Activated naive CD8-positive, alpha-beta T cell treated with anti-CD3 and anti-CD28 coated beads, Interleukin-2, amount 10 ng/mL, durations not matched to agents 7 days and 5 days (primary cell): ENCODE results near the gene DAZAP2. TPM values are rescaled to one million over a fixed set of nuclear protein-coding genes. Genes with fewer than 3 reads are reported as not detected.
A peak's percentile ranks its signal among the peaks of the same experiment; 100 is the strongest.
"Not testable (repeated sequence)": the region's sequence is repeated elsewhere in the genome, so short reads cannot be mapped to it uniquely, and the experiment has no call there.

Source experiments
- ATAC-seq: fragments of 150-1000 bp; cut with Tn5 transposase; one replicate; pipeline ENCODE4 v1.10.0; 2021; ENCODE audit warnings: low read depth, moderate library complexity
- POLR2A ChIA-PET: fragments of 350-600 bp; sonication (Branson Sonifier 250); formaldehyde crosslinking; loops from one replicate; lab custom pipeline; 2021; ENCODE audit warnings: antibody characterized with exemption; lab: Charles Lee
- DNase-seq: peaks from one replicate; pipeline ENCODE4 v3.0.0; 2021
- H3K27ac Mint-ChIP-seq: one replicate; pipeline ENCODE4 v1.8.0; 2022; ENCODE audit warnings: mild to moderate bottlenecking, mixed read lengths
- H3K27me3 Mint-ChIP-seq: one replicate; pipeline ENCODE4 v1.8.0; 2022; ENCODE audit warnings: mild to moderate bottlenecking, moderate library complexity, mixed read lengths
- H3K36me3 Mint-ChIP-seq: one replicate; pipeline ENCODE4 v1.8.0; 2021; ENCODE audit warnings: mild to moderate bottlenecking, mixed read lengths
- H3K4me1 Mint-ChIP-seq: one replicate; pipeline ENCODE4 v1.8.0; 2021; ENCODE audit warnings: mixed read lengths
- H3K4me3 Mint-ChIP-seq: one replicate; pipeline ENCODE4 v1.8.0; 2022; ENCODE audit warnings: mild to moderate bottlenecking, moderate library complexity, mixed read lengths
- H3K9me3 Mint-ChIP-seq: one replicate; pipeline ENCODE4 v1.8.0; 2021; ENCODE audit warnings: mixed read lengths
- total RNA-seq, 2 experiments: library from RNA; stranded (reverse); gene quantifications; one replicate each; pipeline ENCODE4 v1.2.3, GENCODE V29; 2021

Gene DAZAP2
- total RNA-seq, 2 experiments from 2014 or later: 237 to 249 TPM

DNA sequence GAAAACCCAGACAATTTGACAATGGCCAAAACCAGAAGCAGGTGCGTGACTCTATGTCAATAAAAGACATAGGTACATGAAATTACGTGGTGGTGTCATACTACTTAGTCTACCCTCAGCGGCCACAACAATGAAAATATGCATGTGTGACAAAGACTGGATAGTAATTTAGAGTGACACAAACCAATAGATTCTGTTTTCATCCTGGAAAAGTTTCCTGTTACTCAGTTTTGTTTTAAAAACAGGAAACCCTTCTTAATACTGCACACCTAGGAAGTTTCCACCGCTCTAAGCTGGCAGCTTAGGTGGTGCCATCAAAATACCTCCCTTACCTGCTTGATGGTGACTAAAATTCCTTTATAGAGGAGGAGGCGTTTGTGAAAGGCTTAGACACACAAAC is 35.9 kb upstream of the DAZAP2 start:
- H3K27me3 Mint-ChIP-seq: no peaks in the 10 kb centered on the region
- no peaks in the 10 kb centered on the region for H3K36me3 Mint-ChIP-seq
- no peaks in the 10 kb centered on the region for H3K4me1 Mint-ChIP-seq
- no peak overlapping the region for H3K27ac Mint-ChIP-seq
- H3K9me3 Mint-ChIP-seq: no peaks in the 10 kb centered on the region
- DNase-seq (no peak), ATAC-seq (no peak)
- POLR2A ChIA-PET: no interaction called here
- H3K4me3 Mint-ChIP-seq: no peak overlapping the region

DNA sequence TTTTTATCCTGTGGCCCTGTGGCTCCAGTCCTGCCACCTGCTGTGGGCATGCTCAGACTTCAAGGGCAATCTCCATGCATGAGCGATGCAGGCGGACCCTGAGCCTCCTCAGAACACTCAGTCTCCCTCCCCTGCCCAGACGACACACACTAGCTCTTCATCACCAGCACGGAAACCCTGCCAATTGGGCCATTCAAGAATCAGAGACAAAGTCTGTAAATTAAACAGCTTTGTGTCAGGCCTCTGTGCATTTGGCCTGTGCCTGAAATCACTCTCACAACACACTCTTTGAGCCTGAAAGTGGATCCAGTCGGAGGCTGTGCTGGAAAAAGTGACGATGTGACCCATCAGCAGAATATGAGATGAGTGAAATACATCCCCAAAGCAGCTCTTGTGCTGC is 33.3 kb upstream of the DAZAP2 start:
- Mint-ChIP-seq H3K36me3 (no peaks in the 10 kb centered on the region), H3K4me3 (no peak overlapping the region), H3K27ac (no peak overlapping the region), H3K27me3 (no peaks in the 10 kb centered on the region), H3K9me3 (no peaks in the 10 kb centered on the region), H3K4me1 (no peaks in the 10 kb centered on the region)
- no peak for DNase-seq
- ATAC-seq: no peak
- POLR2A ChIA-PET: interaction anchor here (0.7 kb wide), 1 partner anchor 21 kb away, joined by 3 read pairs; no protein-coding TSS in a partner anchor

DNA sequence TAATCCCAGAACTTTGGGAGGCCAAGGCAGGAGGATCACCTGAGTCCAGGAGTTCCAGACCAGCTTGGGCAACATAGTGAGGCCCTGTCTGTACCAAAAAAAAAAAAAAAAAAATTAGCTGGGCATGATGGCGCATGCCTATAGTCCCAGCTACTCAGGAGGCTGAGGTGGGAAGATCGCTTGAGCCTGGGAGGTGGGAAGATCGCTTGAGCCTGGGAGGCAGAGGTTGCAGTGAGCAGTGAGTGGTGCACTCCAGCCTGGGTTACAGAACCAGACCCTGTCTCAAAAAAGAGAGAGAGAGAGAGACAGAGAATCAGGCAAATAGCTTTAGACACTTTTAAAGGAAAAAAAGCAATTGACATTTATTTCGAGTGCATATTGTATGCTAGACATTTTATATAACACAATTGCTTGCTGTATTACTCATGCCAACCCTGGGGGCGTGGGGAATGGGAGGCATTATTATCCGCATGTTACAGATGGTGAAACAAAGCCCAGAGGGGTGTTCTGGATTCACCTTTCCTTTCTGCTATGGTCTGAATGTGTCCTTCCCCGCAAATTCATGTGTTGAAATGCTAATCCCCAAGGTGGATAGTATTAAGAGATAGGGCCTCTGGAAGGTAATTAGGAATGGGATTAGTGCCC is 30.5 kb upstream of the DAZAP2 start:
- Mint-ChIP-seq H3K9me3 (no peaks in the 10 kb centered on the region), H3K27me3 (no peaks in the 10 kb centered on the region), H3K4me1 (no peaks in the 10 kb centered on the region), H3K27ac (no peak overlapping the region), H3K4me3 (no peak overlapping the region), H3K36me3 (no peaks in the 10 kb centered on the region)
- POLR2A ChIA-PET: no interaction called here
- ATAC-seq (no peak), DNase-seq (no peak)

DNA sequence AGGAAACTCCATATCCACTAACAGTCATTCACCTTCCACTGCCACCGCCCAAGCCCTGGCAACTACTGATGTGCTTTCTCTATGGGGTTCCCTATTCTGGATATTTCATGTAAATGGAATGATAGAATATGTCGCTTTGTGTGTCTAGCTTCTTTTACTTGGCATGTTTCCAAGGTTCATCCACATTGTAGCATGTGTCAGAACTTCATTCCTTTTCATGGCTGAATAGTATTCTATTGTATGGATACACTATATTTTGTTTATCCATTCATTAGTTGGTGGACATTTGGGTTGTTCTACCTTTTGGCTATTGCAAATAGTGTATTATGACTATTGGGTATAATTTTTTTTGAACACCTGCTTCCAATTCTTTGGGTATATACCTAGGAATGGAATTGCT is 29.4 kb upstream of the DAZAP2 start:
- Mint-ChIP-seq H3K27me3 (no peaks in the 10 kb centered on the region), H3K27ac (no peak overlapping the region), H3K9me3 (no peaks in the 10 kb centered on the region), H3K4me1 (no peaks in the 10 kb centered on the region), H3K4me3 (no peak overlapping the region), H3K36me3 (peaks cover under 1% of the 10 kb centered on the region)
- POLR2A ChIA-PET: no interaction called here
- ATAC-seq: no peak
- no peak for DNase-seq

DNA sequence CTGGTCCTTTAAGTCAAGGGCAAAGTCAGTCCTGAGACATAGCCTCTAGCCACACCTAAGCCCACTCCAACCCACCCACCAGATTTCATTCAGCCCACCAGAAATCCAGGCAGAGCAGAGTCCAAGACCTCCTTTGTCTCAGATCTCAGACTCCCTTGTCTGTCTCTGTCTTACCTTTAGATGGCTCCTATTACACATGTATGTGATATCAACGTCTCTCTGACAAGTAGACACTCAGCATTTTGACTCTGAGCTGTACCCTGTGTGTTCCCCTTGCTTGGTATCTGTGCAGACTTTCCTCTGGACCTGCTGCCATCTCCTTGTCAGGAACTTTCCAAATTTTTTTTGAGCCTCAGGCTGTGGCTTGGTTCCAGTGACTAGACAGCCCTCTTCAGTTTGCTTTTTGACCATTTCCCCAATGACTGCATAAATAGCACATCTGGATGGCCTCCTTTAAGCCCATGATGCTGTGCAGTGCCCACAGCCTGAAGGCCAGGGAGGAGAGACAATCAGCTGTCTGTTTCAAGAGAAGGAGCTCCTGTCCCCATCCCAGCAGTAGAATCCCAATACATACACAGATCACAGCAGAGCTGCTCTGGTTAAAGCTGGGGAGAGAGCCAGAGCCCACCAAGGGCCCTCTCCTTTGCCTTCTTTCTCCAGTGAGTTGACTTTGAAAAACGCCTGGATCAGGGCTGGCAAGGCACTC is 27.8 kb upstream of the DAZAP2 start:
- Mint-ChIP-seq H3K27ac (no peak overlapping the region), H3K36me3 (peaks cover 2% of the 10 kb centered on the region), H3K4me1 (no peaks in the 10 kb centered on the region), H3K27me3 (no peaks in the 10 kb centered on the region), H3K4me3 (no peak overlapping the region), H3K9me3 (no peaks in the 10 kb centered on the region)
- POLR2A ChIA-PET: no interaction called here
- DNase-seq (no peak), ATAC-seq (no peak)

DNA sequence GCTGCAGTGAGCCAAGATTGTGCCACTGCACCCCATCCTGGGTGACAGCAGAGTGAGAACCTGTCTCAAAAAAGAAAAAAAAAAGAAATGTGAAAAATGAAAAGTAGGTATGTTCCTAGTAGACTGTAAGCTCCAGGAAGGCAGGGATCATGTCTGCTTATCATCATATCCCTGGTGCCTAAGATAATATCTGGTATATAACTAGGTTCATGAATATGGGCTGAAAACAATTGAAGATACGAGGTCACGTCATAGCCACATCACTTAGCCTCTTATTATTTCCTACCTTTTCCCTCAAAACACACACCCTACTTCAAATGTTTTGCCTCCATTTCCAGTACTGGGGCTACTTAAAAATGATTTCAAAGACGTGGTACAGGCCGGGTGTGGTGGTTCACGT is 23.7 kb upstream of the DAZAP2 start:
- ATAC-seq (no peak), DNase-seq (no peak)
- H3K4me1 Mint-ChIP-seq: peaks cover 8% of the 10 kb centered on the region
- H3K9me3 Mint-ChIP-seq: no peaks in the 10 kb centered on the region
- POLR2A ChIA-PET: no interaction called here
- H3K27ac Mint-ChIP-seq: no peak overlapping the region
- no peaks in the 10 kb centered on the region for H3K27me3 Mint-ChIP-seq
- H3K36me3 Mint-ChIP-seq: peaks cover 2% of the 10 kb centered on the region
- no peak overlapping the region for H3K4me3 Mint-ChIP-seq

DNA sequence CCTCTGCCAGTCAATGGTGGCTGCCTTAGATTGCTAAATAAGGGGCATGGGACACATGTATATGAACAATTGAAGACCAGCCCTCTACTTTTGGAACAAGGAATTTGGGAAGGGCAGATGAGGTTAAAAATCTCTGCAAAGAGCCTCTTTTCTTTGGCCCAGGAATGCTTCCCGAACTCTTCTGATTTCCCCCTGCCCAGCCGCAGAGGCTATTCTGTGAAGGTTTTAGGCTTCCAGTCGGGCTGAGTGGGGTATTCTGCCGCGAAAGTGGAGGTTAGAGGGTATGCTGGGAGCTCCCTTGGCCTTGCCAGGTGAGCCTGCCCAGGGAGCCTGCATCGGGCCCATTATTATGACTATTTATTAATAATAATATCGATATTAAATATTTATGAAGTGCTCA is 22.0 kb upstream of the DAZAP2 start:
- H3K36me3 Mint-ChIP-seq: peaks cover 2% of the 10 kb centered on the region
- POLR2A ChIA-PET: interaction anchor here (0.8 to 3.7 kb wide), 3 partner anchors 23 to 45 kb away, joined by 3 to 46 read pairs (median 5); partner anchors contain the start of gene DAZAP2
- no peaks in the 10 kb centered on the region for H3K9me3 Mint-ChIP-seq
- H3K4me1 Mint-ChIP-seq: peaks cover 8% of the 10 kb centered on the region
- peak overlapping the region; percentile 35 for H3K4me3 Mint-ChIP-seq
- no peaks in the 10 kb centered on the region for H3K27me3 Mint-ChIP-seq
- DNase-seq (no peak), ATAC-seq (no peak)
- no peak overlapping the region for H3K27ac Mint-ChIP-seq

DNA sequence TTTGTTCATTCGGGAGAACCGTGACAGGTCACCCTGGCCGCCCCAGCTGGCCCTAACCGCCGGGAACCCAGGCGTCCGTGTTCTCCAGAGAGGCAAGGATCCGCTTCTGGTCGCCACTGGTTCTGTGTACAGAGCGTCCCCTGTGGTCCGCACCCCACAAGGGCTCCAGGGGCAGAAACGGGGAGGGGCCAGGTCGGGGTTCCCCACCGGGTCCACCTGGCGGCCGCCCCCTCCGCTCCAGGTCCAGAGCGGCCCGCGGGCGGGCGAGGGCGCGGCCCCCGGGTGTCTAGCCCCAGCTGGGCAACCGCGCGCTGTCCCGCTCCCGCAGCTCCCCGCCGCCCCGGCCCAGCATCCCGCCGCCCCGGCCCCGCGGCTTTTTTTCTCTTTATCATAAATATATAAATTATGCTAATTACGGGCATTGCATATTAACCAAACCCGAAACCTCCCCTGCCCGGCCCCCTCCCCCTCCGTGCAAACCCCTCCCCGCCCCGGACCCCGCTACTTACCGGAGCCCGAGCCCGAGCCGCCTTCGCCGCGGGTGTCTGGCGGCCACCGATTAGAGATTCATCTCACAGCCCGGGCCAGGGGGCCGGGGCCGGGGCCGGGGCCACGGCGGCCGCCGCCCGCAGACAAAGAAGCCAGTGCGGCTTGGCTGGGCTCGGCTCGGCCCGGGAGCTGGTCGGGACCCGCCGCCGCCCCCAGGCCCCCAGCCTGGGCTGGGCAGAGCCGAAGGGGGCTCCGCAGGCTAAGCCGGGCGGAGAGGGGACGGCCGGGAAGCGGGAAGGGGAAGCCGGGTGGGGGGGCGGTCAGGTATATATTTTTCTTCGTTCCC is 21.3 kb upstream of the DAZAP2 start:
- no peaks in the 10 kb centered on the region for H3K9me3 Mint-ChIP-seq
- H3K4me1 Mint-ChIP-seq: peaks cover 8% of the 10 kb centered on the region
- ATAC-seq: peak; percentile 46
- no peaks in the 10 kb centered on the region for H3K27me3 Mint-ChIP-seq
- H3K27ac Mint-ChIP-seq: peak overlapping the region; percentile 67
- POLR2A ChIA-PET: interaction anchor here (0.6 to 3.7 kb wide), 9 partner anchors 22 to 699 kb away, joined by 3 to 46 read pairs (median 5); partner anchors contain the start of genes CSRNP2, DAZAP2 and LETMD1
- peak; percentile 63 for DNase-seq
- peak overlapping the region; percentile 71 for H3K4me3 Mint-ChIP-seq
- peaks cover 2% of the 10 kb centered on the region for H3K36me3 Mint-ChIP-seq

DNA sequence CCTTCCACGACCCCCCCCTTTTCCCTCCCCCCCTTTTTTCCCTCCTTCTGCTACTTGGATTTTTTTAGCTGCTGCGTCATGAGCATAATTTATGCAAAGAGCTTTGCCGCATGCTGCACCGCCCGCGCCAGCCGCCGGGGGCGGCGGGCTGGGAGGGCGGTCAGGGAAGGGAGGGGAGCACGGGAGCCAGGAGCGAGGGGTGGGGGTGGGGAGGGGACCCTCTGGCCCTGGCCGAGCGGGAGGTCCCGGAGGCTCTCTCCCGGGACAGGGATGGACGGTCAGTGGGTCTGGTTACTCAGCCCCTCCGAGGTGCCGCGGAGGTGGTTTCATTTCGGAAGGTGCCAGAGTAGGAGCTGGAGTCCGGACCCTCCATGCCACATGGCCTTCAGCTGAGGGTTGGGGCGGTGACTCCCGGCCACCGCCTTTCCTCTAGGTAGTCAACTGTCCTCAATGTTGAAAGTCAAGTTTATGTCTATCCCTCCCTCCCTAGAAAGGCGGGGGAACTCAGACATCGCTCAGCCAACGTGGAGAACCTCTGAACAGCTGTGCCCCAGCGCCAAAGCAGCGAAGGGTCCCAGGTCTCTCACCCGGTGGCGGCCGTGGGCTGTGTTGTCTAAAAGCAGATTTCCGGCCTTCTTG is 20.5 kb upstream of the DAZAP2 start, which contains the start of gene POU6F1:
Gene POU6F1 (minus strand): TSS at position 95 of the 639 bp plus-strand sequence. CDS start 11,226 bp downstream, outside the sequence.
- DNase-seq: peak; percentile 78
- POLR2A ChIA-PET: interaction anchor here (0.6 to 3.7 kb wide), 10 partner anchors 14 to 700 kb away, joined by 3 to 46 read pairs (median 5); partner anchors contain the start of genes CSRNP2, DAZAP2 and LETMD1
- H3K4me3 Mint-ChIP-seq: peak within 1 kb of the TSS; percentile 71
- H3K4me1 Mint-ChIP-seq: peaks cover 8% of the 10 kb centered on the region
- H3K36me3 Mint-ChIP-seq: peaks cover 2% of the 10 kb centered on the region
- peak; percentile 80 for ATAC-seq
- no peaks in the 10 kb centered on the region for H3K27me3 Mint-ChIP-seq
- H3K27ac Mint-ChIP-seq: peak within 1 kb of the TSS; percentile 67
- H3K9me3 Mint-ChIP-seq: no peaks in the 10 kb centered on the region

DNA sequence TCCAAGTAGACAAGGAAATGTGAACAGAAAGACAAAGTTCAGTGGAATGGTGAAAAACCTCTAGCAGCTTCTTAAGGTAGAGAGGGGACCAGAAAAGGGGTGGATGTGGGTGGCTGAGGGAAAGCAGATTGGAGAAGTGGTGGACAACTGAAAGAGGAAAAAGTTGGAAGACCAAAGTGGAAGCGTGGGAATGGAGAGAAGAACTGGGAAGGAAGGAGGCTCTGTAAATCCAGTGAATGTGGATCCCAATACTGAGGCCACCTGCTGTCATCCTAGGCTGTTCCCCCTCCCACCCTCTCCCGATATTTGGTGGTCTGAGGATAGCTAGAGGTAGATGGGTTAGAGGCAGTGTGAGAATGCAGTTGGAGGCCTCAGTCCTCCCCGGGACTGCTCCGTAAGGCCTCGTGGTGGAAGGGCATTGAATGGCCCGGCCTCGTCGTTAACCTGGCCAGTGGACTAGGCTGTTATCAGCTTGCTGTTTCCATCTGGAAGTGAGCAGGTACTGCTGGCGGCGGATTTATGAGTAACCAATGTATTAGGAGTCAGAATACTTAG is 19.9 kb upstream of the DAZAP2 start:
- Mint-ChIP-seq H3K4me1 (peaks cover 8% of the 10 kb centered on the region), H3K36me3 (peaks cover 2% of the 10 kb centered on the region), H3K27ac (peak overlapping the region; percentile 67), H3K27me3 (no peaks in the 10 kb centered on the region), H3K4me3 (peak overlapping the region; percentile 71), H3K9me3 (no peaks in the 10 kb centered on the region)
- DNase-seq: no peak
- POLR2A ChIA-PET: interaction anchor here (0.6 to 3.7 kb wide), 10 partner anchors 13 to 170 kb away, joined by 3 to 46 read pairs (median 5); partner anchors contain the start of genes CSRNP2, DAZAP2 and LETMD1
- ATAC-seq: no peak

DNA sequence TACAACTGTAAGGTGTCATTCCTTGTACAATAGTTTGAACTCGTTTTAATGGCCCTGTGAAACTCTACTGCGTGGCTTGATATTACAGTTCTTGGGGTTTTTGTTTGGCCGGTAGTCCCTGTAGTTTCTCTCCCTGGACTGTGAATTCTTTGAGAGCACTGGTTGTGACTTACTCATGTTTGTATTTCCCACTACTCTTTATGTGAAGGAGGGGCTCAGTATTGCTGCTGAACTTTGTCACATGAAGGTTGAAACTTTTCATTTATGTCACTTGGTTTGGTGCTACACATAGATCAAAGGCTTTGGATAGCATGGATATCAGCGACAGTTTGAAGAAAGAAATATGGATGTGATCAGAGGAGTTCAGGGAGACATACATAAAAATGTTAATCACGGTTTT is 19.3 kb upstream of the DAZAP2 start:
- DNase-seq: no peak
- ATAC-seq: no peak
- Mint-ChIP-seq H3K27me3 (no peaks in the 10 kb centered on the region), H3K4me1 (peaks cover 8% of the 10 kb centered on the region), H3K36me3 (peaks cover 1% of the 10 kb centered on the region), H3K4me3 (peak overlapping the region; percentile 46), H3K9me3 (no peaks in the 10 kb centered on the region), H3K27ac (peak overlapping the region; percentile 26)
- POLR2A ChIA-PET: interaction anchor here (0.6 to 3.7 kb wide), 3 partner anchors 20 to 118 kb away, joined by 3 to 46 read pairs (median 5); partner anchors contain the start of gene DAZAP2

DNA sequence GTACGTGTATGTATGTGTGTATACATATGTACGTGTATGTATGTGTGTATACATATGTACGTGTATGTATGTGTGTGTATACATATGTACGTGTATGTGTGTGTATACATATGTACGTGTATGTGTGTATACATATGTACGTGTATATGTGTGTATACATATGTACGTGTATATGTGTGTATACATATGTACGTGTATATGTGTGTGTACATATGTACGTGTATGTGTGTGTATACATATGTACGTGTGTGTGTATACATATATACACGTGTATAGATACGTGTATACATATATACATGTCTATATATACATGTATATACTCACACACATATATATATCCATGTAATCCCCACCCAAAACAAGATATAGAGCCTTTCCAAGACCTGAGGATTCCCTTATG is 18.8 kb upstream of the DAZAP2 start:
- H3K4me3 Mint-ChIP-seq, H3K4me1 Mint-ChIP-seq, H3K9me3 Mint-ChIP-seq, H3K36me3 Mint-ChIP-seq, POLR2A ChIA-PET, DNase-seq, ATAC-seq, H3K27me3 Mint-ChIP-seq, H3K27ac Mint-ChIP-seq: not testable (repeated sequence)
